ENCODE data around the gene ARL14.

- TF ChIP-seq CTCF (conservative IDR thresholded peaks at IDR 0.05; ENCODE audit: low read length) (no peak), EZH2phosphoT487 (IDR thresholded peaks at IDR 0.05; ENCODE audit: borderline replicate concordance, low read depth, low read length) (no peak)
Observed at GRCh38 chr3:160698599-160699195, 21.7 kb downstream of the ARL14 start.
